ENCODE results near the gene CCDC57. TPM values are rescaled to one million over a fixed set of nuclear protein-coding genes. Genes with fewer than 3 reads are reported as not detected.

CCDC57 gene
- total and polyA plus RNA-seq, 2 of the 4 experiments (the other 2 are of a cell fraction): 7.3 to 31.3 TPM

DNA sequence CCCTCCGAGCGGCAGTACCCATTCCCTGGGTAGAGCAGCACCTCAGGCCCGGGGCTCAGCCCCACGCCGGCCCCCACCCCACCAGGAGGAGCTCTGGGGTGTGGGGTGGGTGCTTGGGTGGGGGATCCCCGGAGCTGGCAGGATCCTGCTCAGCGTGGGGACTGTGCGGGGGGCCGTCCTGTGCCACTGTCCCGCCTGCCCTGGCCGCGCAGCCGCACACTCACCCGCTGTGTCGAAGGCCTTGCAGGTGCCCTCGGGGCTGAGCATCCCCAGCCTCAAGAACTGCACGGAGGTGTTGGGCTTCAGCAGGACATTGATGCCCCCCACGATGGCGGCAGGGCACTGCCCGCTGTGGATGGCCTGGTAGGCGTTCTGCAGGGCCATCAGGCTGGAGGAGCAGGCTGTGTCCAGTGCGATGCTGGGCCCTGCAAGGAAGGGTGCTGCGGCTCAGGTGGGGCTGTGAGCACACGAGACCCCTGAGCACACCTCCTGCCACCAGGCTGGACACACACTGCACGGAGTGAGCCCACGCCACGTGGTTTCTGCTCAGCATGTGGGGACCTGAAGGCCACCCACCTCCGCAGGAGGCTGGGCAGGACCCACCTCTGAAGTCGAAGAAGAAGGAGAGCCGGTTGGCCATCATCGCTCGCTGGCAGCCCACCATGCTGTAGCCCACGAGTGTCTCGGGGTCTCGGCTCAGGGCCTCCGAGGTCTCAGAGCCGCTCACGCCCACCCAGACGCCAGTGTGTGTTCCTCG, 119.5 kb downstream of the CCDC57 start:
- no peaks in the 10 kb centered on the region for H3K27me3 ChIP-seq (ENCODE audit: control insufficient read depth, insufficient read depth, low read length)
- no peak overlapping the region for H3K23ac ChIP-seq (ENCODE audit: low read depth, low read length)
- 99% methylated on average over 30 of the region's 40 CpGs; no CpG with 5 or more reads in 1 of the 2 experiments for WGBS, 2 experiments (ENCODE audit: extremely low coverage in 2 of 2, insufficient read length in 1 of 2)
- TF ChIP-seq MXI1 (IDR thresholded peaks at IDR 0.05; ENCODE audit: borderline replicate concordance, low read depth, low read length) (no peak), SMC3 (IDR thresholded peaks at IDR 0.05; ENCODE audit: low read depth, low read length) (no peak), MAFK (IDR thresholded peaks at IDR 0.05; ENCODE audit: low read depth, low read length) (no peak), BHLHE40 (IDR thresholded peaks at IDR 0.05; ENCODE audit: low read depth, low read length) (no peak), CEBPB (IDR thresholded peaks at IDR 0.05; ENCODE audit: low read depth, low read length) (no peak), RAD21 (IDR thresholded peaks at IDR 0.05; ENCODE audit: low read length) (no peak), NFE2L2 (IDR thresholded peaks at IDR 0.05; ENCODE audit: low read depth, low read length) (no peak), POLR2A (IDR thresholded peaks at IDR 0.05; ENCODE audit: low read depth, low read length) (no peak), RCOR1 (IDR thresholded peaks at IDR 0.05; ENCODE audit: insufficient replicate concordance, low read length) (no peak), FOS (IDR thresholded peaks at IDR 0.05; ENCODE audit: low read depth, low read length) (no peak), CHD1 (IDR thresholded peaks at IDR 0.05; ENCODE audit: low read depth, low read length) (no peak), MAZ (IDR thresholded peaks at IDR 0.05; ENCODE audit: borderline replicate concordance, low read depth, low read length) (no peak), RFX5 (IDR thresholded peaks at IDR 0.05; ENCODE audit: low read depth, low read length) (no peak)
- TF ChIP-seq, protein P1, sequence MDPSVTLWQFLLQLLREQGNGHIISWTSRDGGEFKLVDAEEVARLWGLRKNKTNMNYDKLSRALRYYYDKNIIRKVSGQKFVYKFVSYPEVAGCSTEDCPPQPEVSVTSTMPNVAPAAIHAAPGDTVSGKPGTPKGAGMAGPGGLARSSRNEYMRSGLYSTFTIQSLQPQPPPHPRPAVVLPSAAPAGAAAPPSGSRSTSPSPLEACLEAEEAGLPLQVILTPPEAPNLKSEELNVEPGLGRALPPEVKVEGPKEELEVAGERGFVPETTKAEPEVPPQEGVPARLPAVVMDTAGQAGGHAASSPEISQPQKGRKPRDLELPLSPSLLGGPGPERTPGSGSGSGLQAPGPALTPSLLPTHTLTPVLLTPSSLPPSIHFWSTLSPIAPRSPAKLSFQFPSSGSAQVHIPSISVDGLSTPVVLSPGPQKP (IDR thresholded peaks at IDR 0.05; ENCODE audit: borderline replicate concordance, low read depth, low read length): no peak
- TF ChIP-seq, protein P2, sequence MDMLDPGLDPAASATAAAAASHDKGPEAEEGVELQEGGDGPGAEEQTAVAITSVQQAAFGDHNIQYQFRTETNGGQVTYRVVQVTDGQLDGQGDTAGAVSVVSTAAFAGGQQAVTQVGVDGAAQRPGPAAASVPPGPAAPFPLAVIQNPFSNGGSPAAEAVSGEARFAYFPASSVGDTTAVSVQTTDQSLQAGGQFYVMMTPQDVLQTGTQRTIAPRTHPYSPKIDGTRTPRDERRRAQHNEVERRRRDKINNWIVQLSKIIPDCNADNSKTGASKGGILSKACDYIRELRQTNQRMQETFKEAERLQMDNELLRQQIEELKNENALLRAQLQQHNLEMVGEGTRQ (IDR thresholded peaks at IDR 0.05; ENCODE audit: low read depth, low read length): no peak
- TF ChIP-seq, protein P3, sequence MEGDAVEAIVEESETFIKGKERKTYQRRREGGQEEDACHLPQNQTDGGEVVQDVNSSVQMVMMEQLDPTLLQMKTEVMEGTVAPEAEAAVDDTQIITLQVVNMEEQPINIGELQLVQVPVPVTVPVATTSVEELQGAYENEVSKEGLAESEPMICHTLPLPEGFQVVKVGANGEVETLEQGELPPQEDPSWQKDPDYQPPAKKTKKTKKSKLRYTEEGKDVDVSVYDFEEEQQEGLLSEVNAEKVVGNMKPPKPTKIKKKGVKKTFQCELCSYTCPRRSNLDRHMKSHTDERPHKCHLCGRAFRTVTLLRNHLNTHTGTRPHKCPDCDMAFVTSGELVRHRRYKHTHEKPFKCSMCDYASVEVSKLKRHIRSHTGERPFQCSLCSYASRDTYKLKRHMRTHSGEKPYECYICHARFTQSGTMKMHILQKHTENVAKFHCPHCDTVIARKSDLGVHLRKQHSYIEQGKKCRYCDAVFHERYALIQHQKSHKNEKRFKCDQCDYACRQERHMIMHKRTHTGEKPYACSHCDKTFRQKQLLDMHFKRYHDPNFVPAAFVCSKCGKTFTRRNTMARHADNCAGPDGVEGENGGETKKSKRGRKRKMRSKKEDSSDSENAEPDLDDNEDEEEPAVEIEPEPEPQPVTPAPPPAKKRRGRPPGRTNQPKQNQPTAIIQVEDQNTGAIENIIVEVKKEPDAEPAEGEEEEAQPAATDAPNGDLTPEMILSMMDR (conservative IDR thresholded peaks at IDR 0.05; ENCODE audit: low read depth, low read length): no peak
- no peak overlapping the region for H2BK120ac ChIP-seq (ENCODE audit: low read depth, low read length)
- H2BK5ac ChIP-seq (ENCODE audit: low read depth, low read length, poor library complexity, severe bottlenecking): no peak overlapping the region
- no peaks in the 10 kb centered on the region for H3K9me3 ChIP-seq (ENCODE audit: control insufficient read depth, insufficient read depth, low read length)
- DNase-seq: no peak
- H3K4me1 ChIP-seq (ENCODE audit: control insufficient read depth, insufficient read depth, low read length): peaks cover 3% of the 10 kb centered on the region
- H2AK5ac ChIP-seq (ENCODE audit: low read depth, low read length): no peak overlapping the region
- no peak overlapping the region for H3K4me2 ChIP-seq (ENCODE audit: low read depth, low read length)
- H3K27ac ChIP-seq (ENCODE audit: insufficient read depth, low read length): no peak overlapping the region
- H3K4ac ChIP-seq (ENCODE audit: low read depth, low read length): no peak overlapping the region
- no peak overlapping the region for H3K4me3 ChIP-seq (ENCODE audit: insufficient read depth, low read depth, low read length)
- intact Hi-C loops (cut with micrococcal nuclease): no loop called here
- POLR2A ChIA-PET (ENCODE audit: unreplicated experiment): no interaction called here
- no peak overlapping the region for H3K9ac ChIP-seq (ENCODE audit: low read depth, low read length)
- no peak overlapping the region for H2AFZ ChIP-seq (replicated peaks; ENCODE audit: low read length, poor library complexity)
- H3K79me1 ChIP-seq (ENCODE audit: low read depth in 1 of 2, low read length in 2 of 2): peaks cover 0 to 38% of the 10 kb centered on the region in 2 experiments
- H2BK20ac ChIP-seq (ENCODE audit: low read depth, low read length): no peak overlapping the region
- peaks cover 28% of the 10 kb centered on the region for H4K20me1 ChIP-seq (ENCODE audit: insufficient read depth, low read length)
- no peak for ATAC-seq (ENCODE audit: low read depth)
- CTCF ChIA-PET: no interaction called here
- H2BK15ac ChIP-seq (ENCODE audit: low read depth, low read length): no peak overlapping the region
- no peak overlapping the region for H3K14ac ChIP-seq (replicated peaks; ENCODE audit: low read depth, low read length)
- H4K91ac ChIP-seq (ENCODE audit: insufficient read depth, low read depth, low read length): no peak overlapping the region
- no peak overlapping the region for H4K5ac ChIP-seq (ENCODE audit: low read depth, low read length)
- dilution Hi-C loops (cut with HindIII; ENCODE audit: low sequenced_read_pairs, unreplicated experiment): no loop called here
- no peak overlapping the region for H4K8ac ChIP-seq (ENCODE audit: low read depth in 2 of 2, low read length in 2 of 2)
- no peaks in the 10 kb centered on the region; the same call in 1 of the 2 replicates for H3K9me1 ChIP-seq (ENCODE audit: insufficient read depth, low read length)
- no peak overlapping the region for H3K56ac ChIP-seq (ENCODE audit: extremely low read depth, insufficient read depth, low read length)
- H3K18ac ChIP-seq (ENCODE audit: low read depth, low read length): no peak overlapping the region
- in situ Hi-C loops (cut with MboI; ENCODE audit: low sequenced_read_pairs): no loop called here
- peaks cover 68% of the 10 kb centered on the region for H3K36me3 ChIP-seq (ENCODE audit: control insufficient read depth, insufficient read depth, low read length)
- no peak overlapping the region for H2AK9ac ChIP-seq (replicated peaks; ENCODE audit: low read depth, low read length, poor library complexity)
- no TSS peak for BruUV-seq (replicated peaks)

Measured in IMR-90 (cell line).